H1 (cell line): ENCODE measurements around the gene SMYD3. TPM values are rescaled to one million over a fixed set of nuclear protein-coding genes. Genes with fewer than 3 reads are reported as not detected.

Experiments used
- ATF3 ChIP-seq: IDR thresholded peaks from 2 replicates; pipeline ENCODE4 v1.6.1; 2011; ENCODE audit warnings: low read depth, mild to moderate bottlenecking, low read length; ENCODE audit not compliant: insufficient read depth
- CBX5 ChIP-seq: fragments of 300-800, 300-1000 bp; sonication (generic); IDR thresholded peaks from 2 replicates; pipeline ENCODE4 v1.7.1; 2016; ENCODE audit warnings: antibody characterized with exemption, low read length, low read depth
- CEBPB ChIP-seq: IDR thresholded peaks from 2 replicates; pipeline ENCODE4 v1.6.1; 2012; ENCODE audit warnings: low read depth, low read length
- CHD7 ChIP-seq: fragments of 300-600 bp; sonication (generic); IDR thresholded peaks from 2 replicates; pipeline ENCODE4 v1.7.1; 2012; ENCODE audit warnings: low read length, moderate library complexity, mild to moderate bottlenecking, inconsistent platforms; ENCODE audit not compliant: insufficient replicate concordance
- EP300 ChIP-seq, 2 experiments: IDR thresholded peaks; 1 replicate in 1 of 2; 2 replicates in 1 of 2; pipeline ENCODE4 v1.6.1; 2011 to 2012; ENCODE audit warnings: low read depth in 2 of 2, low read length in 2 of 2, mild to moderate bottlenecking in 2 of 2, borderline replicate concordance in 1 of 2, inconsistent platforms in 1 of 2, moderate library complexity in 1 of 2
- GABPA ChIP-seq: IDR thresholded peaks from 2 replicates; pipeline ENCODE4 v1.6.1; 2011; ENCODE audit warnings: mild to moderate bottlenecking, low read length, moderate library complexity, borderline replicate concordance; ENCODE audit not compliant: insufficient read depth
- JUN ChIP-seq: IDR thresholded peaks from 2 replicates; pipeline ENCODE4 v1.6.1; 2011; ENCODE audit warnings: low read depth, mild to moderate bottlenecking, improper control_type of control experiment, low read length
- KDM1A ChIP-seq: fragments of 200-600, 300-600 bp; sonication (generic); IDR thresholded peaks from 2 replicates; pipeline ENCODE4 v1.7.1; 2016; ENCODE audit warnings: mild to moderate bottlenecking, low read length, borderline replicate concordance
- POLR2AphosphoS5 ChIP-seq: IDR thresholded peaks from 2 replicates; pipeline ENCODE4 v1.6.1; 2011; ENCODE audit warnings: low read depth, low read length
- SP4 ChIP-seq: IDR thresholded peaks from 2 replicates; pipeline ENCODE4 v1.6.1; 2012; ENCODE audit warnings: low read length, inconsistent platforms
- TAF1 ChIP-seq: IDR thresholded peaks from 2 replicates; pipeline ENCODE4 v1.6.1; 2011; ENCODE audit warnings: mild to moderate bottlenecking, low read depth, low read length
- polyA plus RNA-seq, 7 experiments: library from polyadenylated mRNA; depleted of rRNA in 3 of 7; stranded (reverse) in 5 of 7; unstranded in 2 of 7; fragments of >200 nt in 5 of 7; fragments of 200-250 nt in 2 of 7; gene quantifications; 1 replicate in 5 of 7; 2 replicates in 1 of 7; 4 replicates in 1 of 7; pipeline versions ENCODE4 v1.2.1 to v1.2.3, GENCODE V29; 2011 to 2013; ENCODE audit warnings: missing spikeins in 2 of 7, mixed read lengths in 2 of 7
- total RNA-seq: library from RNA; stranded (reverse); fragmentation: NEBNext Ultra II Directional; extraction: Animal tissue kit (Norgen Biotek cat#: 25700); gene quantifications from 2 replicates; pipeline ENCODE4 v1.2.1, GENCODE V29; 2021

Gene SMYD3
- total and polyA plus RNA-seq, 2 of the 8 experiments (the other 6 are each of a cell fraction or from before 2014, with no cell fraction given) = 17.3 to 25.4 TPM

- TF ChIP-seq CHD7 = no peak
- TF ChIP-seq SP4 = no peak
- no peak for TF ChIP-seq GABPA
- TF ChIP-seq POLR2AphosphoS5 = no peak
- TF ChIP-seq CBX5 = no peak
- no peak for TF ChIP-seq ATF3
- no peak for TF ChIP-seq KDM1A
- TF ChIP-seq EP300 (IDR thresholded peaks at IDR 0.05; ENCODE audit: borderline replicate concordance in 1 of 2, low read depth in 2 of 2, low read length in 2 of 2) = no peak
- no peak for TF ChIP-seq JUN
- no peak for TF ChIP-seq TAF1
- TF ChIP-seq CEBPB = no peak
These were observed 216.0 kb downstream of the SMYD3 start (continued) for GRCh38 chr1:246291127-246291526.
